ENCODE data around the gene MARCHF4.

The MARCHF4 gene

GRCh38 chr2:216350214-216350791 lies 22.0 kb downstream of the MARCHF4 start:
- peak; percentile 56 for DNase-seq (ENCODE audit: low spot score)

- DNase-seq (ENCODE audit: low spot score) = no peak
These were observed 22.9 kb downstream of the MARCHF4 start for GRCh38 chr2:216349366-216349765.

- DNase-seq (ENCODE audit: low spot score) = peak; percentile 56
These were observed 23.5 kb downstream of the MARCHF4 start for GRCh38 chr2:216348756-216349308.

GRCh38 chr2:216346781-216347180 lies 25.5 kb downstream of the MARCHF4 start:
- DNase-seq (ENCODE audit: low spot score) = no peak

- DNase-seq (ENCODE audit: low spot score) = no peak
These were observed 26.4 kb downstream of the MARCHF4 start for GRCh38 chr2:216345846-216346245.

- DNase-seq (ENCODE audit: low spot score) = no peak
These were observed 27.4 kb downstream of the MARCHF4 start for GRCh38 chr2:216344950-216345300.

GRCh38 chr2:216344206-216344949 lies 27.9 kb downstream of the MARCHF4 start:
- DNase-seq (ENCODE audit: low spot score) = peak; percentile 72

- no peak for DNase-seq (ENCODE audit: low spot score)
These were observed 28.9 kb downstream of the MARCHF4 start for GRCh38 chr2:216343221-216343980.

- peak; percentile 70 for DNase-seq (ENCODE audit: low spot score)
These were observed 31.2 kb downstream of the MARCHF4 start for GRCh38 chr2:216341121-216341520.

- DNase-seq (ENCODE audit: low spot score) = no peak
These were observed 32.0 kb downstream of the MARCHF4 start for GRCh38 chr2:216340280-216340631.

GRCh38 chr2:216339456-216340279 lies 32.6 kb downstream of the MARCHF4 start:
- peak; percentile 82 for DNase-seq (ENCODE audit: low spot score)

- no peak for DNase-seq (ENCODE audit: low spot score)
These were observed 37.0 kb downstream of the MARCHF4 start for GRCh38 chr2:216335252-216335651.

GRCh38 chr2:216328347-216328746 lies 43.9 kb downstream of the MARCHF4 start:
- no peak for DNase-seq (ENCODE audit: low spot score)

- no peak for DNase-seq (ENCODE audit: low spot score)
These were observed 44.8 kb downstream of the MARCHF4 start for GRCh38 chr2:216327447-216327935.

Measured in GM03348 (cell line).